T-helper 1 cell treated with Interleukin-12 subunit alpha and Interleukin-12 subunit beta and Interleukin-4 antibody, amounts not matched to agents 30 ng/mL and 1 ng/mL, for 36 hours (primary cell): ENCODE measurements around the gene COL23A1. TPM values are rescaled to one million over a fixed set of nuclear protein-coding genes. Genes with fewer than 3 reads are reported as not detected.

Experiments
- intact Hi-C: fragments of 100-400 bp; cut with micrococcal nuclease; formaldehyde crosslinking; loops from one replicate; pipeline ENCODE4 v1.15.1; 2024
- total RNA-seq: library from RNA; stranded (reverse); gene quantifications from 2 replicates; pipeline ENCODE4 v1.2.3, GENCODE V29; 2022

COL23A1 gene
- total RNA-seq, 1 donor from 2014 or later, result not detected

- intact Hi-C loops, result no loop called here
Measured at GRCh38 chr5:178426326-178427130, 163.7 kb downstream of the COL23A1 start.

GRCh38 chr5:178425621-178426068 lies 164.5 kb downstream of the COL23A1 start:
- intact Hi-C loops, result no loop called here

- intact Hi-C loops, result no loop called here
Measured at GRCh38 chr5:178424810-178425177, 165.4 kb downstream of the COL23A1 start.

GRCh38 chr5:178423901-178424809 lies 166.0 kb downstream of the COL23A1 start:
- intact Hi-C loops, result no loop called here

GRCh38 chr5:178423431-178423830 lies 166.8 kb downstream of the COL23A1 start:
- intact Hi-C loops, result no loop called here

- intact Hi-C loops, result no loop called here
Measured at GRCh38 chr5:178422400-178422775, 167.8 kb downstream of the COL23A1 start.

- intact Hi-C loops, result no loop called here
Measured at GRCh38 chr5:178421699-178422399, 168.3 kb downstream of the COL23A1 start.

GRCh38 chr5:178421128-178421527 lies 169.1 kb downstream of the COL23A1 start:
- intact Hi-C loops, result no loop called here

- intact Hi-C loops, result no loop called here
Measured at GRCh38 chr5:178420354-178420781, 169.8 kb downstream of the COL23A1 start.

GRCh38 chr5:178419651-178420050 lies 170.5 kb downstream of the COL23A1 start:
- intact Hi-C loops, result no loop called here

GRCh38 chr5:178419196-178419595 lies 171.0 kb downstream of the COL23A1 start:
- intact Hi-C loops, result no loop called here

GRCh38 chr5:178418471-178419010 lies 171.7 kb downstream of the COL23A1 start:
- intact Hi-C loops, result no loop called here

GRCh38 chr5:178418031-178418430 lies 172.2 kb downstream of the COL23A1 start:
- intact Hi-C loops, result no loop called here

GRCh38 chr5:178417391-178417811 lies 172.8 kb downstream of the COL23A1 start:
- intact Hi-C loops, result no loop called here

- intact Hi-C loops, result no loop called here
Measured at GRCh38 chr5:178416919-178417318, 173.3 kb downstream of the COL23A1 start.

- intact Hi-C loops, result no loop called here
Measured at GRCh38 chr5:178416206-178416882, 173.8 kb downstream of the COL23A1 start.

GRCh38 chr5:178415353-178415752 lies 174.8 kb downstream of the COL23A1 start:
- intact Hi-C loops, result no loop called here

- intact Hi-C loops, result no loop called here
Measured at GRCh38 chr5:178413988-178414387, 176.2 kb downstream of the COL23A1 start.

- intact Hi-C loops, result no loop called here
Measured at GRCh38 chr5:178411083-178411482, 179.1 kb downstream of the COL23A1 start.

GRCh38 chr5:178407646-178408045 lies 182.5 kb downstream of the COL23A1 start:
- intact Hi-C loops, result no loop called here

- intact Hi-C loops, result no loop called here
Measured at GRCh38 chr5:178404987-178405386, 185.2 kb downstream of the COL23A1 start.
